Large intestine (tissue), 12 donors: ENCODE measurements around the gene CDC42SE2. TPM values are rescaled to one million over a fixed set of nuclear protein-coding genes. Genes with fewer than 3 reads are reported as not detected.

Experiments used
- DNase-seq, 2 donors: peaks; one replicate each; pipeline versions ENCODE4 v3.0.0 to v3.0.0-alpha.2; 2013
- H3K27ac ChIP-seq: one replicate; pipeline ENCODE4 v1.5.1; 2013; ENCODE audit warnings: low read length
- H3K27me3 ChIP-seq: 2 replicates; pipeline ENCODE4 v1.6.1; 2013; ENCODE audit warnings: low read length; ENCODE audit not compliant: control insufficient read depth, insufficient read depth
- H3K36me3 ChIP-seq: 2 replicates; pipeline ENCODE4 v1.6.1; 2013; ENCODE audit warnings: low read length; ENCODE audit not compliant: control insufficient read depth, insufficient read depth
- H3K4me1 ChIP-seq: one replicate; pipeline ENCODE4 v1.6.1; 2013; ENCODE audit warnings: low read length; ENCODE audit not compliant: control insufficient read depth, insufficient read depth
- H3K4me3 ChIP-seq: one replicate; pipeline ENCODE4 v1.5.1; 2013; ENCODE audit warnings: low read length
- H3K9me3 ChIP-seq: one replicate; pipeline ENCODE4 v1.6.1; 2013; ENCODE audit warnings: mild to moderate bottlenecking, low read depth, low read length, moderate library complexity; ENCODE audit not compliant: control insufficient read depth
- WGBS: methylation state at CpG from one replicate; pipeline ENCODE4 v1.1.5; 2013; ENCODE audit warnings: low lambda C conversion rate; ENCODE audit not compliant: insufficient coverage; 5-methylcytosine and 5-hydroxymethylcytosine counted together
- long read RNA-seq, 11 donors: transcript quantifications; one replicate each; lab custom pipeline, GENCODE V29; 2026
- polyA plus RNA-seq: library from polyadenylated mRNA; unstranded; fragments of 120-200 nt; gene quantifications from one replicate; pipeline ENCODE4 v1.2.1, GENCODE V29; 2013

CDC42SE2 gene, protein sequence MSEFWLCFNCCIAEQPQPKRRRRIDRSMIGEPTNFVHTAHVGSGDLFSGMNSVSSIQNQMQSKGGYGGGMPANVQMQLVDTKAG
- polyA plus RNA-seq = 46.2 TPM
- long read RNA-seq, donor 1, partial matches to known transcripts = 6 of 15 reads
- long read RNA-seq, donor 1, other reads (novel, unspliced or antisense) = 9 of 15 reads
- long read RNA-seq, donor 2, full-length matches to known transcripts = 4 of 32 reads
- long read RNA-seq, donor 2, partial matches to known transcripts = 12 of 32 reads
- long read RNA-seq, donor 2, other reads (novel, unspliced or antisense) = 16 of 32 reads
- long read RNA-seq, donor 3, full-length matches to known transcripts = 3 of 33 reads
- long read RNA-seq, donor 3, partial matches to known transcripts = 7 of 33 reads
- long read RNA-seq, donor 3, other reads (novel, unspliced or antisense) = 23 of 33 reads
- long read RNA-seq, donor 4 = 0 reads
- long read RNA-seq, donor 5, full-length matches to known transcripts = 2 of 16 reads
- long read RNA-seq, donor 5, partial matches to known transcripts = 0 of 16 reads
- long read RNA-seq, donor 5, other reads (novel, unspliced or antisense) = 14 of 16 reads
- long read RNA-seq, donor 6, partial matches to known transcripts = 7 of 24 reads
- long read RNA-seq, donor 6, other reads (novel, unspliced or antisense) = 14 of 24 reads
- long read RNA-seq, donor 7, partial matches to known transcripts = 0 of 4 reads
- long read RNA-seq, donor 7, other reads (novel, unspliced or antisense) = 0 of 4 reads
- long read RNA-seq, donor 8, full-length matches to known transcripts = 4 of 27 reads
- long read RNA-seq, donor 8, partial matches to known transcripts = 6 of 27 reads
- long read RNA-seq, donor 8, other reads (novel, unspliced or antisense) = 17 of 27 reads
- long read RNA-seq, donor 9, partial matches to known transcripts = 0 of 8 reads
- long read RNA-seq, donor 9, other reads (novel, unspliced or antisense) = 8 of 8 reads
- long read RNA-seq, donor 10, full-length matches to known transcripts = 3 of 17 reads
- long read RNA-seq, donor 10, partial matches to known transcripts = 6 of 17 reads
- long read RNA-seq, donor 10, other reads (novel, unspliced or antisense) = 8 of 17 reads
- long read RNA-seq, donor 11, partial matches to known transcripts = 0 of 15 reads
- long read RNA-seq, donor 11, other reads (novel, unspliced or antisense) = 14 of 15 reads

DNA sequence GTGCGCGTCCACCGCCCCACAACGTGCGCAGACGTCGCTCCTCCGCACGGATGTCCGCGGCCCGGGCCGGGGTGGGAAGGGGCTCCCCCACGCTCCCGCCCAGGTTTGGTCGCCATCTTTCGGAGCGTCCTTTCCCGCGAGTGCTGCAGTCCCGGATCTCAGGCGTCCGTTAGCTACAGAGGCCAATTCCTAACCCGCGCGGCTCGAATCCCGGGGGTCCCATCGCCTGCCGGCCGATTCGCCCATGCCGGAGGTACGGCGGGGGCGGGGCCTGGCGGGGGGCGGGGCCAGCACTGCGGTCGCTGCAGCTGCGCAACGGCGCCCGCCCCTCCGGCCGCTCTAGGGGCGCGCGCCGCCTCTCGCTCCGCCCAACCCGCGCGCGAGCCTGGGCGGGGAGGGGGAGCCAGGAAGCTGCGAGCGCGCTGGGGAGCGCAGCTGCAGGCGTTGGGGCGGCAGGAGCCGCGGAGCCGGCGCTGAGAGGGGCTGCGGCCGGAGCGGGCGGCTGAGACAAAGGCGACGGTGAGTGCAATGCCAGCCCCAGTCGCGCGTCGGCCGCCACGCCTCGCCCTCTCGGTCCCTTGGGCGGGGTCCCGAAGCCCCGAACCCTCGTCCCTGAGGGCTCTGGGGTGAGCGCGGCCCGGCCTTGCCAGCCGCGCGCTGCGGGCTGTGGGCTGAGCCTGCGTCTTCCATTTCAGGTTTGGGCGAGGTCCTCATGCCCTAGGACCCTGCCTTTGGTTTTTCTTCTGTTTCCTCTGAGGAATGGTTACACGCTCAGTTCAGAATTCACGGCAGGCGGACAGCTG, at the start of gene CDC42SE2:
CDC42SE2 (plus strand) TSS at position 406 of the 803 bp plus-strand sequence. CDS start 95,441 bp downstream, outside the sequence.
- H3K4me1 ChIP-seq = no peaks in the 10 kb centered on the region
- no peaks in the 10 kb centered on the region for H3K27me3 ChIP-seq
- H3K4me3 ChIP-seq = peak within 1 kb of the TSS; percentile 93
- WGBS = no CpG with 5 or more reads among the region's 97 CpGs
- DNase-seq = peak; percentile 87 to 91
- H3K36me3 ChIP-seq = no peaks in the 10 kb centered on the region
- peak within 1 kb of the TSS; percentile 84 for H3K27ac ChIP-seq
- H3K9me3 ChIP-seq = no peaks in the 10 kb centered on the region

DNA sequence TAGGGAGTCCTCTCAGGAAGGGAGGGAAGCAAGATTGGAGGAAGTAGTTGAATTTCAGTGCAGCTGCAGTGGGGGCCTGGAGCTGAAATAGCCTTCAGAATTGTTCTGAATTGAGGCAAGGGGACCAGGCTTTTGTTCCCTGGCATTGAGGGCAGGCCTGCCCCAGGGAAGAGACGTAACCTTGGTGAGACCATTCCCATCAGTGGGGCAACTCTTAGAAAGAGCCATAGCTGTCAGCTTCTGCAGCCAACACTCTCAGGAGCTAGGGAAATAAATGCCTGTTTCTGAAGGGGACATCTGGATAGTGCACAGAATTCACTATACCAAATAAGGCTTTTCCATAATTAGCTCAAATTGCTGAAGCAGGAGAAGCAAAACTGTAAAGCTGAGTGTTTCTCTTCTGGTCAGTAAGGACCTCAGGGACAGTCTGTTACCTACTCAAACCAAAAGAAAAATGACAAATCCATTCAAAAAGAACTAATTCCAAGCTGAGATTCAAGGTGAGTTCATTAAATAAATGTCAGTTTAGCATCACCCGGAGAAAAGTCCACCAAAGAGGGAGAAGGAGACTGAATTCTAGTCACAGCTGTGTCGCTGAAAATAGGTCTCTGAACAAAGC, 49.1 kb upstream of the CDC42SE2 start:
- Histone ChIP-seq H3K27me3 (no peaks in the 10 kb centered on the region), H3K27ac (no peak overlapping the region), H3K4me3 (no peak overlapping the region), H3K9me3 (no peaks in the 10 kb centered on the region), H3K36me3 (no peaks in the 10 kb centered on the region), H3K4me1 (no peaks in the 10 kb centered on the region)
- DNase-seq = no peak
- 100% methylated on average over 1 of the region's 3 CpGs for WGBS

DNA sequence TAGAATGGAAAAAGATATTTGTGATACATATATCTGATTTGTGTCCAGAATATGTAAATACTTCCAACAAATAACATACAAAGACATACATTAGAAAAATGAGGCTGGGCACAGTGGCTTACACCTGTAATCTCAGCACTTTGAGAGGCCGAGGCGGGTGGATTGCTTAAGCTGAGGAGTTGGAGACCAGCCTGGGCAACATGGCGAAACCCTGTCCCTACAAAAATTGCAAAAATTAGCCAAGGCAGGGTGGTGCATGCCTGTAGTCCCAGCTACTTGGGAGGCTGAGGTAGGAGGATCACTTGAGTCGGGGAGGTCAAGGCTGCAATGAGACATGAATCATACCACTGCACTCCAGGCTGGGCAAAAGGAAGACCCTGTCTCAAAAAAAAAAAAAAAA, 46.1 kb upstream of the CDC42SE2 start:
- DNase-seq = no peak
- WGBS = no CpG with 5 or more reads among the region's 4 CpGs
- no peaks in the 10 kb centered on the region for H3K27me3 ChIP-seq

DNA sequence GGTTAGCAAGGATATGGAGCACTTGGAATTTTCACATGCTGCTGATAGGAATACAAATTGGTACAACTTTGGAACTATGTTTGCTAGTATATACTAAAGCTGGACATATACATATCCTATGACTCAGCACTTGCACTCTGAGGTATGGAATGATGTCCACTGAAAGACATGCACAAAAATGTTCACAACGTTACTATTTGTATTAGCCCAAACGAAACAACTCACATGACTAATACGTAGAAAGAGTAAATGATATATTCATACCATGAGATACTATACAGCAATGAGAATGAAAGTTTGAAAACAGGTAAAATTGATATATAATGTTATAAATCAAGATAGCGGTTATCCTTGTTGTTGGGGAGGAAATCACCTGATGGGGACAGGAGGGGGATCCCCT, 45.5 kb upstream of the CDC42SE2 start:
- Histone ChIP-seq H3K9me3 (no peaks in the 10 kb centered on the region), H3K4me1 (no peaks in the 10 kb centered on the region), H3K36me3 (no peaks in the 10 kb centered on the region), H3K27me3 (no peaks in the 10 kb centered on the region), H3K27ac (no peak overlapping the region), H3K4me3 (no peak overlapping the region)
- DNase-seq = no peak
- WGBS = 94% methylated on average over 3 of the region's 4 CpGs

More for the DNA sequence above, 46.1 kb upstream of the CDC42SE2 start:
- H3K9me3 ChIP-seq = no peaks in the 10 kb centered on the region
- no peak overlapping the region for H3K27ac ChIP-seq
- no peaks in the 10 kb centered on the region for H3K36me3 ChIP-seq
- no peaks in the 10 kb centered on the region for H3K4me1 ChIP-seq
- no peak overlapping the region for H3K4me3 ChIP-seq

DNA sequence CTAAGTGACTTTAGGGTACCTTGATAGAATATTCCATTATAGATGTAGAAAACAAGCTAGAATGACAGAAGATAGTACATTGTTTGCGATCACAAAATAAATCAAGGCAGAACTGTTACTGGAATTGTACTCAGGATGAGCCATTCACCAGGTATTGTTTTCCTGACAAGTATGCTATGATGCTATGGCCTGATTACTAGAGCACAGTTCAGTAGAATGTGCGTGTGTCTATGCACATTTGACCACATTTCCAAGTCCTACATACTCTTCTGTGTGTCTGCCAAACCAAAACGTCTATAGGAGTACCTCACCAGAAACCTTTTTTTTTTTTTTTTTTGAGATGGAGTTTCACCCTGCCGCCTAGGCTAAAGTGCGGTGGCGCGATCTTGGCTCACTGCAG, 43.3 kb upstream of the CDC42SE2 start:
- no peak for DNase-seq
- Histone ChIP-seq H3K4me1 (peaks cover 11% of the 10 kb centered on the region), H3K9me3 (no peaks in the 10 kb centered on the region), H3K27me3 (no peaks in the 10 kb centered on the region), H3K27ac (no peak overlapping the region), H3K36me3 (no peaks in the 10 kb centered on the region), H3K4me3 (no peak overlapping the region)
- no CpG with 5 or more reads among the region's 7 CpGs for WGBS

DNA sequence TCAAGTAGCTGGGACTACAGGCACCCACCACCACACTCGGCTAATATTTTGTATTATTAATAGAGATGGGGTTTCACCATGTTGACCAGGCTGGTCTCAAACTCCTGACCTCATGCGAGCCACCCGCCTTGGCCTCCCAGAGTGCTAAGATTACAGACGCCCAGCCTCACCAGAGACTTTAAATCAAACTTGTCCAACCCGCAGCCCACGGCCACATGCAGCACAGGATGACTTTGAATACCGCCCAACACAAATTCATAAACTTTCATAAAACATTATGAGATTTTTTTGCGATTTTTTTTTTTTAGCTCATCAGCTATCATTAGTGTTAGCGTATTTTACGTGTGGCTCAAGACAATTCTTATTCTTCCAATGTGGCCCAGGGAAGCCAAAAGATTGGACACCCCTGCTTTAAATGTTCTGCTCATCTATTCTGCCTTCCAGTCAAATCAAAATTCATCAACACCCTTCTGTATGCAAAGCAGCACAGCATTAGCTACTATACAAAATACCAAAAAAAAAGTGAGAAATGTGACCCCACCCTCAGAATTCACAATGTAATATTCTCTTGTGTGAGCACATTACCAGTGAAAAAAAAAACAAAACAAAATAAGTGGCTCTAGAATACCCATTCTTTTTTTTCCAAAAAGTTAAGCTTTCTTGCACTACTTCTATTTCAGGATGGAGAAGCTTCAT, 42.7 kb upstream of the CDC42SE2 start:
- no peaks in the 10 kb centered on the region for H3K9me3 ChIP-seq
- H3K4me3 ChIP-seq = no peak overlapping the region
- DNase-seq = no peak
- H3K36me3 ChIP-seq = no peaks in the 10 kb centered on the region
- peaks cover 11% of the 10 kb centered on the region for H3K4me1 ChIP-seq
- WGBS = 82% methylated on average over 3 of the region's 10 CpGs
- H3K27me3 ChIP-seq = no peaks in the 10 kb centered on the region
- H3K27ac ChIP-seq = no peak overlapping the region

DNA sequence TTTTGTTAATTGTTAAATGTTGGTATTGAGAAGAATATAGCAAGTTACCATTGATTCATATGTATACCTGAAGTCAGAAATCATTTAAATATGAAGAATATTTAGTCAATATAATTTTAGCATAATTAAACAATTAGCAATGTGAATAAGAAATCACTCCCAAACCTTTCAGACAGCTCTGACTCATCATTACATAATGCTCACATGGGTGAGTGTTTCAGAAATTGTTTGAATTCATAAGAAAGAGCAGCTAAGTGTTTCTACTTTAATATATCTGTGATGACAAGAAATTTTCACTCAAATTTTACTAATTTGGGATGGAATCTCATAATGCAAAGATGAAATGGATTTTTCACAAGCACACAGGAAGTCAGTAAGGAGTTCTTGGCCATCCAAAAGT, 42.0 kb upstream of the CDC42SE2 start:
- no peaks in the 10 kb centered on the region for H3K36me3 ChIP-seq
- no peaks in the 10 kb centered on the region for H3K9me3 ChIP-seq
- H3K4me1 ChIP-seq = peaks cover 11% of the 10 kb centered on the region
- DNase-seq = no peak
- H3K27me3 ChIP-seq = no peaks in the 10 kb centered on the region
- no peak overlapping the region for H3K4me3 ChIP-seq
- no peak overlapping the region for H3K27ac ChIP-seq

DNA sequence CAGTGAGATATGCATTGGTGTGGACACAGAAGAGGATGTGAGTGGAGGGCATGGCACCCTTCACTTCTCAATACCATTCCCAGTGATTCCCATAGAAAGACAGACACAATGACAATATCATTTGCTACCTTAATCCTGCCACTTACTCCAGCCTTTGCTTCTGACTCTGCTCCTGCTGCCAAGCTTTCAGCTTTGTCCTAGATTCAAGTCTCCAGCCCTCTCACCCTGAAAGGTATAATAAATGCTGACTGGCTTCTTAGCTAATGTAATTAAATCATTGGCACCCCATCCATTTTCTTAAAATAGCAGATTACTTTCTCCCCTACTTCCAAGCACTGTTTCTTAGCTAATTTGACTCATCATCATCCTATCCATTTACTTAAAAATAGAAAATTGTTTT, 41.1 kb upstream of the CDC42SE2 start:
- no peak for DNase-seq
- Histone ChIP-seq H3K4me1 (peaks cover 11% of the 10 kb centered on the region), H3K27me3 (no peaks in the 10 kb centered on the region), H3K27ac (no peak overlapping the region), H3K36me3 (no peaks in the 10 kb centered on the region), H3K4me3 (no peak overlapping the region), H3K9me3 (no peaks in the 10 kb centered on the region)

DNA sequence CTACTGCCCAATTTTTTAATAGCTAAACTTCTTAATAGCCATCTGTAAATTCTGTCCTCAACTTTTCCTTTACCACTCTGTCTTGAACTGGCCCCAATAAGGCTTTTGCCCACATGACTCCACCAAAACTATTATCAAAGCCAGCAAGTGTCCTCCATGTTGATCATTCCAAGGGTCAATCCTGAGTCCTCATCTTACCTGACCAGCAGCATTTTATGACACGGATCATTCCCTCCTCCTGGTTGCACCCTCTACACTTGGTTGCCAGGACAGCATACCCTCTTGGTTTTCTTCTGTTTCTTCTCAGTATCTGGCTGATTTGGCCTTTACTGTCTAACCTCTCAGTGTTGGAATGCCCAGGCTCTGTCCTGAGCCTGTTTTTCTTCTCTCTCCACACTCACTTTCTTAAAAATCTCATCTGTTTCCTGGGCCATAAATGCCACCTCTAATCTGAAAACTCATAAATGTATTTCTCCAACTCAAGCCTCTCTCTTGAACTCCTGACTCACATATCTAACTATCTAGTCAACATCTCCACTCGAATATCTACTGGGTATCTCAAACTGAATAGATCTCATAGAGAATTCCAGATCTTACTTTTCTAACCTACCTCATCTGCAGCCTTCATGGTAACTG, 40.0 kb upstream of the CDC42SE2 start:
- H3K27ac ChIP-seq = no peak overlapping the region
- peaks cover 11% of the 10 kb centered on the region for H3K4me1 ChIP-seq
- no peaks in the 10 kb centered on the region for H3K36me3 ChIP-seq
- DNase-seq = peak; percentile 9 to 60
- H3K9me3 ChIP-seq = no peaks in the 10 kb centered on the region
- no peak overlapping the region for H3K4me3 ChIP-seq
- no peaks in the 10 kb centered on the region for H3K27me3 ChIP-seq
- 30% methylated on average over 2 of the region's 2 CpGs for WGBS
